IMR-90 (cell line): ENCODE data around the gene AIFM2. TPM values are rescaled to one million over a fixed set of nuclear protein-coding genes. Genes with fewer than 3 reads are reported as not detected.

Experiments
- ATAC-seq: fragments of 200-7000 bp; cut with Tn5 transposase; 2 replicates; pipeline ENCODE4 v1.9.1; 2020; ENCODE audit warnings: low read depth, mild to moderate bottlenecking, moderate library complexity
- BruUV-seq: library from RNA; stranded (reverse); fragments of 400-500 nt; replicated peaks from 2 replicates; lab custom pipeline; 2021; lab: Mats Ljungman, UMichigan
- CTCF ChIA-PET: fragments of 300-600 bp; formaldehyde crosslinking; extraction: SDS; loops from one replicate; lab custom pipeline; 2021; ENCODE audit warnings: antibody characterized with exemption; lab: Yijun Ruan, JAX
- POLR2A ChIA-PET: fragments of 300-600 bp; sonication (Branson Sonifier 250); formaldehyde crosslinking; loops from one replicate; lab custom pipeline; 2022; ENCODE audit warnings: antibody characterized with exemption; ENCODE audit not compliant: unreplicated experiment; lab: Charles Lee
- DNase-seq: peaks from one replicate; pipeline ENCODE4 v3.0.0; 2013
- H2AFZ ChIP-seq: replicated peaks from 2 replicates; pipeline ENCODE3; 2013; ENCODE audit warnings: low read length, mild to moderate bottlenecking; ENCODE audit not compliant: poor library complexity
- H2AK5ac ChIP-seq: 2 replicates; pipeline ENCODE4 v1.6.1; 2013; ENCODE audit warnings: low read depth, low read length, inconsistent platforms
- H2AK9ac ChIP-seq: replicated peaks from 2 replicates; pipeline ENCODE3; 2013; ENCODE audit warnings: mild to moderate bottlenecking, low read depth, low read length, moderate library complexity; ENCODE audit not compliant: poor library complexity
- H2BK120ac ChIP-seq: 2 replicates; pipeline ENCODE4 v1.6.1; 2013; ENCODE audit warnings: low read depth, low read length, inconsistent platforms
- H2BK15ac ChIP-seq: 3 replicates; pipeline ENCODE4 v1.6.1; 2013; ENCODE audit warnings: low read depth, low read length, inconsistent platforms
- H2BK20ac ChIP-seq: 2 replicates; pipeline ENCODE4 v1.6.1; 2013; ENCODE audit warnings: low read depth, mild to moderate bottlenecking, inconsistent platforms, low read length, moderate library complexity
- H2BK5ac ChIP-seq: 2 replicates; pipeline ENCODE4 v1.6.1; 2013; ENCODE audit warnings: mild to moderate bottlenecking, low read depth, low read length, inconsistent platforms; ENCODE audit not compliant: poor library complexity, severe bottlenecking
- H3K14ac ChIP-seq: replicated peaks from 2 replicates; pipeline ENCODE4 v1.6.1; 2013; ENCODE audit warnings: low read depth, low read length, inconsistent platforms
- H3K18ac ChIP-seq: 2 replicates; pipeline ENCODE4 v1.6.1; 2013; ENCODE audit warnings: low read depth, low read length, control low read depth
- H3K23ac ChIP-seq: 2 replicates; pipeline ENCODE4 v1.6.1; 2013; ENCODE audit warnings: low read depth, low read length, inconsistent platforms
- H3K27ac ChIP-seq: 2 replicates; pipeline ENCODE4 v1.5.1; 2013; ENCODE audit warnings: mild to moderate bottlenecking, control low read depth, low read length; ENCODE audit not compliant: insufficient read depth
- H3K27me3 ChIP-seq: 2 replicates; pipeline ENCODE4 v1.6.1; 2013; ENCODE audit warnings: low read length; ENCODE audit not compliant: control insufficient read depth, insufficient read depth
- H3K36me3 ChIP-seq: 2 replicates; pipeline ENCODE4 v1.6.1; 2013; ENCODE audit warnings: low read length, mixed read lengths; ENCODE audit not compliant: control insufficient read depth, insufficient read depth
- H3K4ac ChIP-seq: 2 replicates; pipeline ENCODE4 v1.6.1; 2013; ENCODE audit warnings: low read depth, low read length, inconsistent platforms
- H3K4me1 ChIP-seq: 2 replicates; pipeline ENCODE4 v1.6.1; 2013; ENCODE audit warnings: low read length, mixed read lengths; ENCODE audit not compliant: control insufficient read depth, insufficient read depth
- H3K4me2 ChIP-seq: 2 replicates; pipeline ENCODE4 v1.6.1; 2013; ENCODE audit warnings: low read depth, mild to moderate bottlenecking, control low read depth, low read length, moderate library complexity
- H3K4me3 ChIP-seq: 2 replicates; pipeline ENCODE4 v1.5.1; 2013; ENCODE audit warnings: low read depth, mild to moderate bottlenecking, control low read depth, low read length, moderate library complexity; ENCODE audit not compliant: insufficient read depth
- H3K56ac ChIP-seq: 2 replicates; pipeline ENCODE4 v1.6.1; 2013; ENCODE audit warnings: low read length, inconsistent platforms; ENCODE audit not compliant: insufficient read depth; ENCODE audit errors: extremely low read depth
- H3K79me1 ChIP-seq, 2 experiments: 2 replicates each; pipeline ENCODE4 v1.6.1; 2013; ENCODE audit warnings: low read length in 2 of 2, inconsistent platforms in 1 of 2, low read depth in 1 of 2
- H3K9ac ChIP-seq: 2 replicates; pipeline ENCODE4 v1.6.1; 2013; ENCODE audit warnings: low read depth, low read length, control low read depth
- H3K9me1 ChIP-seq: 2 replicates; pipeline ENCODE4 v1.6.1; 2013; ENCODE audit warnings: low read length, inconsistent platforms; ENCODE audit not compliant: insufficient read depth
- H3K9me3 ChIP-seq: 2 replicates; pipeline ENCODE4 v1.6.1; 2013; ENCODE audit warnings: low read length; ENCODE audit not compliant: control insufficient read depth, insufficient read depth
- H4K20me1 ChIP-seq: 2 replicates; pipeline ENCODE4 v1.6.1; 2013; ENCODE audit warnings: low read length, inconsistent platforms; ENCODE audit not compliant: insufficient read depth
- H4K5ac ChIP-seq: 2 replicates; pipeline ENCODE4 v1.6.1; 2013; ENCODE audit warnings: mild to moderate bottlenecking, low read depth, low read length, control low read depth
- H4K8ac ChIP-seq, 2 experiments: 2 replicates each; pipeline ENCODE4 v1.6.1; 2013; ENCODE audit warnings: low read depth in 2 of 2, low read length in 2 of 2, control low read depth in 1 of 2, inconsistent platforms in 1 of 2
- H4K91ac ChIP-seq: 2 replicates; pipeline ENCODE4 v1.6.1; 2013; ENCODE audit warnings: low read depth, low read length, inconsistent platforms; ENCODE audit not compliant: insufficient read depth
- BHLHE40 ChIP-seq: fragments of 150-350 bp; IDR thresholded peaks from 2 replicates; pipeline ENCODE4 v1.6.1; 2016; ENCODE audit warnings: mild to moderate bottlenecking, low read depth, low read length
- CEBPB ChIP-seq: IDR thresholded peaks from 2 replicates; pipeline ENCODE4 v1.6.1; 2012; ENCODE audit warnings: low read depth, low read length, improper control_type of control experiment
- CHD1 ChIP-seq: IDR thresholded peaks from 2 replicates; pipeline ENCODE4 v1.6.1; 2012; ENCODE audit warnings: low read depth, low read length, improper control_type of control experiment
- CTCF ChIP-seq: conservative IDR thresholded peaks from 2 replicates; pipeline ENCODE4 v1.5.1; 2012; ENCODE audit warnings: mild to moderate bottlenecking, low read depth, low read length, improper control_type of control experiment
- ELK1 ChIP-seq: fragments of 150-350 bp; IDR thresholded peaks from 2 replicates; pipeline ENCODE4 v1.6.1; 2016; ENCODE audit warnings: low read depth, mild to moderate bottlenecking, low read length, moderate library complexity, borderline replicate concordance
- FOS ChIP-seq: fragments of 150-350 bp; IDR thresholded peaks from 2 replicates; pipeline ENCODE4 v1.6.1; 2016; ENCODE audit warnings: low read depth, low read length
- MAFK ChIP-seq: IDR thresholded peaks from 2 replicates; pipeline ENCODE4 v1.6.1; 2012; ENCODE audit warnings: low read depth, low read length, improper control_type of control experiment
- MAZ ChIP-seq: IDR thresholded peaks from 2 replicates; pipeline ENCODE4 v1.6.1; 2012; ENCODE audit warnings: low read depth, mild to moderate bottlenecking, low read length, improper control_type of control experiment, moderate library complexity, borderline replicate concordance
- MXI1 ChIP-seq: IDR thresholded peaks from 2 replicates; pipeline ENCODE4 v1.6.1; 2012; ENCODE audit warnings: low read depth, mild to moderate bottlenecking, low read length, moderate library complexity, borderline replicate concordance
- NFE2L2 ChIP-seq: fragments of 150-350 bp; IDR thresholded peaks from 2 replicates; pipeline ENCODE4 v1.6.1; 2016; ENCODE audit warnings: low read depth, mild to moderate bottlenecking, low read length
- POLR2A ChIP-seq: IDR thresholded peaks from 2 replicates; pipeline ENCODE4 v1.6.1; 2012; ENCODE audit warnings: mild to moderate bottlenecking, low read depth, low read length
- RAD21 ChIP-seq: IDR thresholded peaks from 2 replicates; pipeline ENCODE4 v1.6.1; 2012; ENCODE audit warnings: low read length, improper control_type of control experiment
- RCOR1 ChIP-seq: IDR thresholded peaks from 2 replicates; pipeline ENCODE4 v1.6.1; 2012; ENCODE audit warnings: mild to moderate bottlenecking, low read length, improper control_type of control experiment; ENCODE audit not compliant: insufficient replicate concordance
- SMC3 ChIP-seq: fragments of 150-350 bp; IDR thresholded peaks from 2 replicates; pipeline ENCODE4 v1.6.1; 2016; ENCODE audit warnings: low read depth, mild to moderate bottlenecking, antibody characterized with exemption, low read length, moderate library complexity
- USF2 ChIP-seq: fragments of 150-350 bp; IDR thresholded peaks from 2 replicates; pipeline ENCODE4 v1.6.1; 2017; ENCODE audit warnings: mild to moderate bottlenecking, antibody characterized with exemption, low read length, low read depth
- WGBS, 2 experiments: methylation state at CpG; one replicate each; pipeline versions ENCODE4 v1.1.5 to v1.1.7; 2013; ENCODE audit warnings: missing lambda C conversion rate in 2 of 2; ENCODE audit not compliant: insufficient read length in 1 of 2; ENCODE audit errors: extremely low coverage in 2 of 2; 5-methylcytosine and 5-hydroxymethylcytosine counted together
- dilution Hi-C: fragments of 300-500 bp; cut with HindIII; formaldehyde crosslinking; loops from one replicate; pipeline ENCODE4 v1.14.3; 2018; ENCODE audit warnings: low sequenced_read_pairs; ENCODE audit not compliant: unreplicated experiment
- in situ Hi-C: fragments of 300-500 bp; cut with MboI; formaldehyde crosslinking; loops from 3 replicates; pipeline ENCODE4 v1.14.3; 2019; ENCODE audit warnings: low sequenced_read_pairs, inconsistent platforms, mixed read lengths
- intact Hi-C: fragments of 100-400 bp; cut with micrococcal nuclease; formaldehyde crosslinking; loops from 2 replicates; pipeline ENCODE4 v1.10.0; 2022
- polyA plus RNA-seq, 3 experiments: library from polyadenylated mRNA; depleted of rRNA; stranded (reverse); fragments of >200 nt; gene quantifications; 2 replicates each; pipeline ENCODE4 v1.2.3, GENCODE V29; 2012; ENCODE audit warnings: low replicate concordance in 1 of 3
- total RNA-seq: library from RNA; depleted of rRNA; stranded (reverse); fragments of >200 nt; gene quantifications from 2 replicates; pipeline ENCODE4 v1.2.3, GENCODE V29; 2012

Gene AIFM2
- total and polyA plus RNA-seq, 2 of the 4 experiments (the other 2 are of a cell fraction), result 2.0 to 4.6 TPM

GRCh38 chr10:70139151-70139996 is 6.7 kb upstream of the AIFM2 start:
- Histone ChIP-seq H2AK9ac (no peak overlapping the region), H2BK5ac (no peak overlapping the region), H3K4me1 (no peaks in the 10 kb centered on the region), H3K4ac (no peak overlapping the region), H3K4me3 (no peak overlapping the region), H2BK120ac (no peak overlapping the region), H4K91ac (no peak overlapping the region), H3K4me2 (no peak overlapping the region), H2BK15ac (no peak overlapping the region), H3K27me3 (no peaks in the 10 kb centered on the region), H3K18ac (no peak overlapping the region), H3K27ac (no peak overlapping the region), H4K20me1 (peaks cover 14% of the 10 kb centered on the region), H3K9me3 (no peaks in the 10 kb centered on the region), H3K14ac (no peak overlapping the region), H2AK5ac (no peak overlapping the region), H3K9me1 (peaks cover 6% of the 10 kb centered on the region; the same call in 1 of the 2 replicates), H4K8ac (no peak overlapping the region), H2AFZ (no peak overlapping the region), H3K23ac (no peak overlapping the region), H4K5ac (no peak overlapping the region), H3K79me1 (peaks cover 17 to 23% of the 10 kb centered on the region in 2 experiments), H3K36me3 (peaks cover 13% of the 10 kb centered on the region), H3K9ac (no peak overlapping the region), H3K56ac (no peak overlapping the region), H2BK20ac (no peak overlapping the region)
- ATAC-seq (no peak), DNase-seq (no peak)
- in situ Hi-C loops (loop anchor here (10.0 kb wide), 1 partner anchor 225 kb away; no protein-coding TSS in a partner anchor), dilution Hi-C loops (no loop called here), intact Hi-C loops (no loop called here)
- WGBS, 2 experiments, result 90% methylated on average over 3 of the region's 11 CpGs; no CpG with 5 or more reads in 1 of the 2 experiments
- no TSS peak for BruUV-seq
- CTCF ChIA-PET, result no interaction called here
- POLR2A ChIA-PET, result no interaction called here
- TF ChIP-seq FOS (no peak), CEBPB (no peak), MXI1 (no peak), CTCF (no peak), SMC3 (no peak), RAD21 (no peak), POLR2A (no peak), ELK1 (no peak), BHLHE40 (no peak), MAZ (no peak), CHD1 (no peak), MAFK (no peak), USF2 (no peak), RCOR1 (no peak), NFE2L2 (no peak)
